Measurements from ENCODE around the gene ZNF563. TPM values are rescaled to one million over a fixed set of nuclear protein-coding genes. Genes with fewer than 3 reads are reported as not detected.

ZNF563 gene
- total RNA-seq, 1 experiment from 2014 or later = 1.9 TPM

DNA sequence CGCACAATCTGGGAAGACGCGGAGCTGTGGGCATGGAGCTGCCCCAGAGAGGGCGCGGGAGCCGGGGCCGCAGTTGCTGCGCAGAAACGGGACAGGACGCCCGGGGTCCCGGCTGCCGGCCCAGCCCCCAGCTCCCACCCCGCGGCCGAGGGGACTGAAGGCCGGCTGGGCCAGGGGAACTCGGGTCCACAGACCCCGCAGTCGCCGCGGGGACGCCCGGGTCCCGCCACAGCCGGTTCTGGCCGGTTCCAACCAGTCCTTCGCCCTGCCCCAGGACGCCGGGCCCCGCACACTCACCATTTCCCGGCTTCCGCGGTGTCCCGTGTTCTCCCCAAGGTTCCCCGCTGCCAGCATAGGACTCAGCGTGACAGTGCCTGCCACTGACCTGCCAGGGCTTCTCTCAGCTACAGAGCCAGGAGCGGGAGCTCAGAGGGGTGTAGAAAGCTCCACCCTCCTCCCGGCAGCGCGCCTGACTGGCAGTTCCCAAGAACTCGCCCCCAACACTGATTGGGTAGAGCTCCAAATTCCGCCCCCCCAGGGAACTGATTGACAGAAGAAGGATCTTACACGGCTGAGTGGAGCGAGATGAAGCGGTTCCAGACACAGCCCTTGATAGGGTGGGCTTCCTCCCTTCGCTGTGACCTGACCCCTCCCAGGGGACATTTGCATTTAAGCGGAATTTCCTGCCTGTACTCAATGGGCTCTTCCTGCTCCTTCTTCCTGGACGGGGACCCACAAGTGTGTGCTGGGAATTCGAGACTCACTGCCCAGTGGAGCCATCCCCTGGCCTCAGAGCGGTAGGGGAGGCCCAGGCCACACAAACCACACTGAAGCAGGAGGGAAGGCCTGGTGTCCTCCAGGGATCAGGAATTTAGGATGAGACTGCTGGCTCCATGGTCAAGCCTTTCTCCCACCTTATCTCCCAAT lies 32.1 kb upstream of the ZNF563 start, which contains the start of gene ZNF442:
Gene ZNF442, minus strand, starts transcription at position 448 of the 927 bp plus-strand sequence. CDS start 2,052 bp downstream, outside the sequence.
- Histone ChIP-seq H3K23ac (ENCODE audit: insufficient read length, low read depth, low read length) (no peak within 1 kb of the TSS), H3K4ac (ENCODE audit: low read depth, low read length) (no peak within 1 kb of the TSS; the same call in 1 of the 2 replicates), H3K9ac (ENCODE audit: extremely low read depth, insufficient read length, low read length) (peak within 1 kb of the TSS; percentile 56), H3K27me3 (ENCODE audit: insufficient read depth, low read length) (no peaks in the 10 kb centered on the region), H3K79me2 (ENCODE audit: insufficient read depth, low read length) (no peaks in the 10 kb centered on the region), H2BK12ac (ENCODE audit: insufficient read length, low read depth, low read length) (no peak within 1 kb of the TSS), H3K18ac (ENCODE audit: insufficient read length, low read depth, low read length) (peak within 1 kb of the TSS; percentile 65), H3K56ac (ENCODE audit: insufficient read length, low read depth, low read length) (no peak within 1 kb of the TSS), H4K5ac (ENCODE audit: insufficient read length, low read depth, low read length) (no peak within 1 kb of the TSS), H3K23me2 (ENCODE audit: insufficient read length, low read depth, low read length, poor library complexity, severe bottlenecking) (peaks cover 7% of the 10 kb centered on the region), H4K8ac (replicated peaks; ENCODE audit: insufficient read length, low read depth, low read length) (no peak within 1 kb of the TSS), H3K14ac (ENCODE audit: insufficient read depth, low read length) (peak within 1 kb of the TSS; percentile 87), H2BK5ac (ENCODE audit: insufficient read length, low read length) (no peak within 1 kb of the TSS), H4K20me1 (ENCODE audit: control insufficient read depth, insufficient read depth, insufficient read length) (no peaks in the 10 kb centered on the region), H2BK15ac (ENCODE audit: low read depth, low read length) (no peak within 1 kb of the TSS), H2BK120ac (ENCODE audit: low read depth, low read length, poor library complexity, severe bottlenecking) (no peak within 1 kb of the TSS), H2BK20ac (ENCODE audit: low read depth, low read length, poor library complexity, severe bottlenecking) (no peak within 1 kb of the TSS), H2AK5ac (ENCODE audit: insufficient read length, low read length) (no peak within 1 kb of the TSS), H3K79me1 (ENCODE audit: insufficient read depth, low read depth, low read length, poor library complexity, severe bottlenecking) (no peaks in the 10 kb centered on the region), H3K4me1 (ENCODE audit: insufficient read depth, low read length) (no peaks in the 10 kb centered on the region), H4K91ac (ENCODE audit: insufficient read length, low read depth, low read length) (no peak within 1 kb of the TSS), H3T11ph (ENCODE audit: low read length) (no peak within 1 kb of the TSS), H3K27ac (ENCODE audit: insufficient read length, low read depth, low read length) (peak within 1 kb of the TSS; percentile 7), H3K9me3 (ENCODE audit: control insufficient read depth, low read depth, low read length) (peaks cover 11% of the 10 kb centered on the region), H2AFZ (ENCODE audit: low read length) (no peak within 1 kb of the TSS), H3K4me2 (ENCODE audit: insufficient read depth, insufficient read length, low read length) (peak within 1 kb of the TSS; percentile 75)
- Mint-ChIP-seq H3K4me3 (peak within 1 kb of the TSS; percentile 86 to 95), H3K4me1 (peaks cover 10 to 19% of the 10 kb centered on the region in 2 experiments), H3K27ac (peak within 1 kb of the TSS; percentile 66 to 95 (median 94); a peak in 6 of 7 replicates), H3K9me3 (peaks cover 45 to 64% of the 10 kb centered on the region in 2 experiments), H3K27me3 (ENCODE audit: low read depth) (peaks cover 15% of the 10 kb centered on the region), H3K36me3 (ENCODE audit: insufficient read depth in 1 of 3, low read depth in 3 of 3) (peaks cover 16 to 37% (median 25%) of the 10 kb centered on the region in 3 experiments)
- no CpG with 5 or more reads among the region's 51 CpGs for WGBS (ENCODE audit: extremely low coverage, insufficient read length, low lambda C conversion rate)
- TF ChIP-seq, protein P1, sequence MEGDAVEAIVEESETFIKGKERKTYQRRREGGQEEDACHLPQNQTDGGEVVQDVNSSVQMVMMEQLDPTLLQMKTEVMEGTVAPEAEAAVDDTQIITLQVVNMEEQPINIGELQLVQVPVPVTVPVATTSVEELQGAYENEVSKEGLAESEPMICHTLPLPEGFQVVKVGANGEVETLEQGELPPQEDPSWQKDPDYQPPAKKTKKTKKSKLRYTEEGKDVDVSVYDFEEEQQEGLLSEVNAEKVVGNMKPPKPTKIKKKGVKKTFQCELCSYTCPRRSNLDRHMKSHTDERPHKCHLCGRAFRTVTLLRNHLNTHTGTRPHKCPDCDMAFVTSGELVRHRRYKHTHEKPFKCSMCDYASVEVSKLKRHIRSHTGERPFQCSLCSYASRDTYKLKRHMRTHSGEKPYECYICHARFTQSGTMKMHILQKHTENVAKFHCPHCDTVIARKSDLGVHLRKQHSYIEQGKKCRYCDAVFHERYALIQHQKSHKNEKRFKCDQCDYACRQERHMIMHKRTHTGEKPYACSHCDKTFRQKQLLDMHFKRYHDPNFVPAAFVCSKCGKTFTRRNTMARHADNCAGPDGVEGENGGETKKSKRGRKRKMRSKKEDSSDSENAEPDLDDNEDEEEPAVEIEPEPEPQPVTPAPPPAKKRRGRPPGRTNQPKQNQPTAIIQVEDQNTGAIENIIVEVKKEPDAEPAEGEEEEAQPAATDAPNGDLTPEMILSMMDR (conservative IDR thresholded peaks at IDR 0.05) = peak; percentile 70
- peak; percentile 99 for DNase-seq
